ENCODE results near the gene ITGA1.

The ITGA1 gene

GRCh38 chr5:52995095-52995494 lies 207.4 kb downstream of the ITGA1 start:
- ChIA-PET CTCF (no interaction called here), POLR2A (no interaction called here)
- TF ChIP-seq PRDM10 (tag by site-specific recombination; IDR thresholded peaks at IDR 0.05) (peak; percentile 45), ZNF843 (tag by site-specific recombination; IDR thresholded peaks at IDR 0.05) (no peak)
- Histone ChIP-seq H3K9me3 (ENCODE audit: control insufficient read depth, insufficient read depth, low read depth, low read length) (no peaks in the 10 kb centered on the region), H3K27ac (ENCODE audit: extremely low read depth, low read depth, low read length) (no peak overlapping the region), H3K36me3 (ENCODE audit: control insufficient read depth in 2 of 2, insufficient read depth in 1 of 2, low read length in 2 of 2) (peaks cover 4 to 9% of the 10 kb centered on the region in 2 experiments; a peak in 2 of 3 replicates), H3K4me3 (ENCODE audit: low read depth, low read length) (no peak overlapping the region), H3K4me1 (ENCODE audit: control insufficient read depth, insufficient read depth, low read length) (no peaks in the 10 kb centered on the region; the same call in 1 of the 2 replicates)

- ChIA-PET CTCF (interaction anchor here (1.1 kb wide), 1 partner anchor 48 kb away, joined by 4 read pairs; no protein-coding TSS in a partner anchor), POLR2A (no interaction called here)
- Histone ChIP-seq H3K4me1 (ENCODE audit: control insufficient read depth, insufficient read depth, low read length) (no peaks in the 10 kb centered on the region; the same call in 1 of the 2 replicates), H3K27ac (ENCODE audit: extremely low read depth, low read depth, low read length) (no peak overlapping the region), H3K4me3 (ENCODE audit: low read depth, low read length) (no peak overlapping the region), H3K36me3 (ENCODE audit: control insufficient read depth in 2 of 2, insufficient read depth in 1 of 2, low read length in 2 of 2) (peaks cover 4 to 9% of the 10 kb centered on the region in 2 experiments; a peak in 2 of 3 replicates), H3K9me3 (ENCODE audit: control insufficient read depth, insufficient read depth, low read depth, low read length) (no peaks in the 10 kb centered on the region)
- peak; percentile 12; the same call in 1 of the 2 replicates for TF ChIP-seq ZNF133 (tag by site-specific recombination; IDR thresholded peaks at IDR 0.05)
- peak; percentile 96 for TF ChIP-seq PRDM1 (tag by site-specific recombination; IDR thresholded peaks at IDR 0.05)
- TF ChIP-seq ZNF48 (tag by site-specific recombination; IDR thresholded peaks at IDR 0.05), result no peak
- no peak for TF ChIP-seq ZNF341 (tag by site-specific recombination; IDR thresholded peaks at IDR 0.05; ENCODE audit: low read depth)
Measured at GRCh38 chr5:52995914-52996313, 208.2 kb downstream of the ITGA1 start.

- CTCF ChIA-PET, result no interaction called here
- Histone ChIP-seq H3K36me3 (ENCODE audit: control insufficient read depth in 2 of 2, insufficient read depth in 1 of 2, low read length in 2 of 2) (peaks cover 0 to 9% of the 10 kb centered on the region in 2 experiments; a peak in 1 of 3 replicates), H3K4me3 (ENCODE audit: low read depth, low read length) (no peak overlapping the region), H3K9me3 (ENCODE audit: control insufficient read depth, insufficient read depth, low read depth, low read length) (no peaks in the 10 kb centered on the region), H3K27ac (ENCODE audit: extremely low read depth, low read depth, low read length) (no peak overlapping the region), H3K4me1 (ENCODE audit: control insufficient read depth, insufficient read depth, low read length) (no peaks in the 10 kb centered on the region)
- POLR2A ChIA-PET, result no interaction called here
- TF ChIP-seq TSHZ1 (tag by site-specific recombination; IDR thresholded peaks at IDR 0.05; ENCODE audit: borderline replicate concordance) (no peak), ZNF394 (tag by site-specific recombination; IDR thresholded peaks at IDR 0.05; ENCODE audit: borderline replicate concordance) (no peak), ZNF302 (tag by site-specific recombination; IDR thresholded peaks at IDR 0.05; ENCODE audit: low read depth) (no peak), ZFP3 (tag by site-specific recombination; IDR thresholded peaks at IDR 0.05; ENCODE audit: low read depth) (no peak), AEBP2 (tag by site-specific recombination; IDR thresholded peaks at IDR 0.05; ENCODE audit: borderline replicate concordance) (no peak)
Measured at GRCh38 chr5:52996979-52997378, 209.3 kb downstream of the ITGA1 start.
